OCI-LY3 (cell line): Measurements from ENCODE around the gene TCAF1.
A peak's percentile ranks its signal among the peaks of the same experiment; 100 is the strongest.

Experiments
- H2AFZ ChIP-seq: fragments of 200-600, 300-600 bp; shearing (Covaris generic); 2 replicates; pipeline ENCODE4 v1.6.0; 2014; ENCODE audit warnings: antibody characterized with exemption, low read depth, low read length
- H3K27ac ChIP-seq: fragments of 200-600, 300-600 bp; sonication (generic); 2 replicates; pipeline ENCODE4 v1.5.1; 2014; ENCODE audit warnings: mild to moderate bottlenecking, low read length, moderate library complexity, mixed read lengths
- H3K27me3 ChIP-seq: fragments of 200-600, 300-600 bp; sonication (generic); 2 replicates; pipeline ENCODE4 v1.6.1; 2014; ENCODE audit warnings: low read depth, low read length, mixed read lengths
- H3K36me3 ChIP-seq: fragments of 200-600, 300-600 bp; sonication (generic); replicated peaks from 2 replicates; pipeline ENCODE3; 2014; ENCODE audit warnings: low read depth, low read length, mixed read lengths
- H3K4me1 ChIP-seq: fragments of 300-600, 200-600 bp; sonication (generic); 2 replicates; pipeline ENCODE4 v1.6.1; 2014; ENCODE audit warnings: low read length, mixed read lengths
- H3K4me2 ChIP-seq: fragments of 200-600, 300-600 bp; sonication (generic); 2 replicates; pipeline ENCODE4 v1.6.1; 2014; ENCODE audit warnings: low read length, mixed read lengths
- H3K4me3 ChIP-seq: fragments of 300-600, 200-600 bp; sonication (generic); 2 replicates; pipeline ENCODE4 v1.5.1; 2014; ENCODE audit warnings: antibody characterized with exemption, mild to moderate bottlenecking, low read length, moderate library complexity
- H3K79me2 ChIP-seq: fragments of 300-600, 200-600 bp; shearing (Covaris generic); 2 replicates; pipeline ENCODE4 v1.6.1; 2014; ENCODE audit warnings: mild to moderate bottlenecking, low read length, mixed read lengths
- H3K9ac ChIP-seq: fragments of 300-600, 200-600 bp; shearing (Covaris generic); 2 replicates; pipeline ENCODE4 v1.6.0; 2014; ENCODE audit warnings: mild to moderate bottlenecking, low read length, moderate library complexity
- H3K9me3 ChIP-seq: fragments of 200-600, 300-600 bp; shearing (Covaris generic); 2 replicates; pipeline ENCODE4 v1.6.1; 2014; ENCODE audit warnings: low read length, mixed read lengths; ENCODE audit not compliant: insufficient read depth
- H4K20me1 ChIP-seq: fragments of 200-600, 300-600 bp; sonication (generic); 2 replicates; pipeline ENCODE4 v1.6.1; 2016; ENCODE audit warnings: low read length, mixed read lengths; ENCODE audit not compliant: insufficient read depth
- CTCF ChIP-seq: fragments of 200-600, 300-600 bp; sonication (generic); IDR thresholded peaks from 2 replicates; pipeline ENCODE4 v1.5.1; 2014; ENCODE audit warnings: antibody characterized with exemption, low read length, low read depth
- EZH2phosphoT487 ChIP-seq: fragments of 200-600 bp; shearing (Covaris generic); IDR thresholded peaks from 2 replicates; pipeline ENCODE4 v1.6.1; 2018; ENCODE audit warnings: antibody characterized with exemption, mixed run types, low read depth

The TCAF1 gene

DNA sequence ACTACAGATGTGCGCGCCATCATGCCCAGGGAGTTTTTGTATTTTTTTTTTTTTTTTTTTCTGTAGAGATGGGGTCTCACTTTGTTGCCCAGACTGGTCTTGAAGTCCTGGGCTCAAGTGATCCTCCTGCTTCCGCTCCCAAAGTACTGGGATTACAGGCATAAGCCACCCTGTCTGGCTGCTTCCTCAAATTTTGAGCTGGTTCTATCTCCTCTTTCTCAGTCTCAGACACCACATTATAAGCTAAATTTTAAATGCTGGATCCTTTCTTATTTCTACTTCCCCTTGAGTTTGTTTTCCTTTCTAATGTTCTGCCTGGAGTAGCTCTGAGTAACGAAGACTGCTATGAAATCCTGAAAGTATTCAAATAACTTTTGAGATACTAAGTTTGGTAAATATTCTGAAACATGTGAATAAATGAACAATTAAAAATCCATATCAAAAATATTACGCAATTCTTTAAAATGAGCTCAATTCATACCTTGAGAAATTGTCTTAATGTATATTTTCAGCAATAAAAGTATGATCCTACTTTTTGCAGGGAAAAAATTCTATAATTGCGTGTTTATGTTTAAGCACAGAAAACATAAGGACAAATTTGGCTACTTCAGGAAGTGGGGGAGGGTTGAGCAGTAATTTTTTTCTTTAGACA is 15.0 kb downstream of the TCAF1 start:
- Histone ChIP-seq H3K79me2 (peaks cover 2% of the 10 kb centered on the region; the same call in 1 of the 2 replicates), H3K4me3 (no peak overlapping the region), H3K36me3 (peaks cover 13% of the 10 kb centered on the region), H3K27ac (no peak overlapping the region), H3K9ac (no peak overlapping the region), H3K9me3 (no peaks in the 10 kb centered on the region), H3K4me2 (0 out of 2 replicates have a peak overlapping the region, but pooled peaks have one; percentile 63), H3K4me1 (peaks cover 24% of the 10 kb centered on the region), H3K27me3 (no peaks in the 10 kb centered on the region), H4K20me1 (no peaks in the 10 kb centered on the region), H2AFZ (no peak overlapping the region)
- no peak for TF ChIP-seq CTCF
- TF ChIP-seq EZH2phosphoT487, result no peak

- no peaks in the 10 kb centered on the region for H3K9me3 ChIP-seq
- H3K4me1 ChIP-seq, result peaks cover 22% of the 10 kb centered on the region
- peak overlapping the region; percentile 3; the same call in 1 of the 2 replicates for H3K9ac ChIP-seq
- peak overlapping the region; percentile 17 for H3K4me3 ChIP-seq
- TF ChIP-seq CTCF (no peak), EZH2phosphoT487 (no peak)
- H2AFZ ChIP-seq, result no peak overlapping the region
- H4K20me1 ChIP-seq, result 0 out of 2 replicates have a peak, but pooled peaks cover 4% of the 10 kb centered on the region
- H3K79me2 ChIP-seq, result peaks cover 2% of the 10 kb centered on the region; the same call in 1 of the 2 replicates
- H3K4me2 ChIP-seq, result peak overlapping the region; percentile 63
- H3K27ac ChIP-seq, result no peak overlapping the region
- peaks cover 17% of the 10 kb centered on the region for H3K36me3 ChIP-seq
- H3K27me3 ChIP-seq, result no peaks in the 10 kb centered on the region
Observed at GRCh38 chr7:143885951-143886350, 16.0 kb downstream of the TCAF1 start.

GRCh38 chr7:143884969-143885559 is 16.9 kb downstream of the TCAF1 start:
- Histone ChIP-seq H3K4me1 (peaks cover 16% of the 10 kb centered on the region), H3K36me3 (peaks cover 20% of the 10 kb centered on the region), H3K4me2 (peak overlapping the region; percentile 63), H3K79me2 (no peaks in the 10 kb centered on the region), H3K4me3 (peak overlapping the region; percentile 78), H3K9me3 (no peaks in the 10 kb centered on the region), H2AFZ (no peak overlapping the region; the same call in 1 of the 2 replicates), H4K20me1 (0 out of 2 replicates have a peak, but pooled peaks cover 4% of the 10 kb centered on the region), H3K9ac (peak overlapping the region; percentile 50), H3K27me3 (no peaks in the 10 kb centered on the region), H3K27ac (no peak overlapping the region)
- TF ChIP-seq EZH2phosphoT487 (no peak), CTCF (no peak)

DNA sequence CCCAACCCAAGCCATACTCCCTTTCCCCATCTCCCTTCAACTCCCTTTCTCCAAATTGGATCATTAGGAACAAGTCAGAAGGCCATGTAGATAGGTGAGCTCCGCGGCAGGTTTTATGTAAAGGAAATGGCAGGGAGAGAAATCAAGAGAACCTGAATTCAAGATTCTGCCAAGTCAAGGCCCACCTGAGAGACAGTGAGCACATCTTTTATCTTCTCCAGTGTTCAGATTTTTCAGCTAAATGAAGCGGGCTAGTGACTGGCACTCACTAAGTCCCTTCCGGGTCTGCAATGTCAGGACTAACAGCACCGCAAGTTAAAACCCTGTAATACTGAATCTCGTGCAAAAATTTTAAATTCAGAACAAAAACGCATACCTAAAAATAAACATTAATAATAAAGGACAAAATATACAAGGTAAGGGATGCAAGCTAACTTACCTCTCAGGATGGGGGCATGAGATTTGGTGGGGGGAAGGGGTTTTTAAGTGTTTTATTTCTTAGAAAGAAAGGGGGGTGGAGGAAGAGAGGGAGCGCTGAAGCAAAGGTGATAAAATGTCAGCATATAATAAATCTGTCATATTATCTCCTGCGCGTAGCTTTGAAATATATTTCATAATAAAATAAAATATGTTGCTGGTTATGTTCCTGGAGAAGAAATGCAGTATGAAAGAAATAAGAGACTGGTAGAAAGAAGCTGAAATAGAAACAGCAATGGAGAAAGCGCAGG is 17.6 kb downstream of the TCAF1 start:
- no peaks in the 10 kb centered on the region for H3K79me2 ChIP-seq
- H3K36me3 ChIP-seq, result peaks cover 19% of the 10 kb centered on the region
- peak overlapping the region; percentile 63 for H3K4me2 ChIP-seq
- no peaks in the 10 kb centered on the region for H3K9me3 ChIP-seq
- H2AFZ ChIP-seq, result no peak overlapping the region
- peak overlapping the region; percentile 50; the same call in 1 of the 2 replicates for H3K9ac ChIP-seq
- TF ChIP-seq CTCF (no peak), EZH2phosphoT487 (no peak)
- H3K27ac ChIP-seq, result no peak overlapping the region
- H3K4me1 ChIP-seq, result peaks cover 16% of the 10 kb centered on the region
- peak overlapping the region; percentile 78 for H3K4me3 ChIP-seq
- 0 out of 2 replicates have a peak, but pooled peaks cover 4% of the 10 kb centered on the region for H4K20me1 ChIP-seq
- no peaks in the 10 kb centered on the region for H3K27me3 ChIP-seq
